Subcutaneous adipose tissue (tissue), 4 donors: ENCODE results near the gene EXOC6B. TPM values are rescaled to one million over a fixed set of nuclear protein-coding genes. Genes with fewer than 3 reads are reported as not detected.

Experiments used
- total RNA-seq, 4 donors: library from RNA; depleted of rRNA; stranded (reverse); fragments of >200 nt; gene quantifications; one replicate each; pipeline ENCODE4 v1.1.0, GENCODE V29; 2016
- TF ChIP-seq, protein P1 (sequence below): fragments of 450-650 bp; IDR thresholded peaks from one replicate; pipeline ENCODE4 v1.5.1; 2016; ENCODE audit warnings: low read depth, mild to moderate bottlenecking, control low read depth, antibody characterized with exemption, moderate library complexity

EXOC6B gene
- total RNA-seq, 4 donors from 2014 or later: 33.9 to 40.5 (median 38.9) TPM

- TF ChIP-seq, protein P1, sequence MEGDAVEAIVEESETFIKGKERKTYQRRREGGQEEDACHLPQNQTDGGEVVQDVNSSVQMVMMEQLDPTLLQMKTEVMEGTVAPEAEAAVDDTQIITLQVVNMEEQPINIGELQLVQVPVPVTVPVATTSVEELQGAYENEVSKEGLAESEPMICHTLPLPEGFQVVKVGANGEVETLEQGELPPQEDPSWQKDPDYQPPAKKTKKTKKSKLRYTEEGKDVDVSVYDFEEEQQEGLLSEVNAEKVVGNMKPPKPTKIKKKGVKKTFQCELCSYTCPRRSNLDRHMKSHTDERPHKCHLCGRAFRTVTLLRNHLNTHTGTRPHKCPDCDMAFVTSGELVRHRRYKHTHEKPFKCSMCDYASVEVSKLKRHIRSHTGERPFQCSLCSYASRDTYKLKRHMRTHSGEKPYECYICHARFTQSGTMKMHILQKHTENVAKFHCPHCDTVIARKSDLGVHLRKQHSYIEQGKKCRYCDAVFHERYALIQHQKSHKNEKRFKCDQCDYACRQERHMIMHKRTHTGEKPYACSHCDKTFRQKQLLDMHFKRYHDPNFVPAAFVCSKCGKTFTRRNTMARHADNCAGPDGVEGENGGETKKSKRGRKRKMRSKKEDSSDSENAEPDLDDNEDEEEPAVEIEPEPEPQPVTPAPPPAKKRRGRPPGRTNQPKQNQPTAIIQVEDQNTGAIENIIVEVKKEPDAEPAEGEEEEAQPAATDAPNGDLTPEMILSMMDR: no peak
Observed at GRCh38 chr2:72579591-72580180, 246.1 kb downstream of the EXOC6B start.

DNA sequence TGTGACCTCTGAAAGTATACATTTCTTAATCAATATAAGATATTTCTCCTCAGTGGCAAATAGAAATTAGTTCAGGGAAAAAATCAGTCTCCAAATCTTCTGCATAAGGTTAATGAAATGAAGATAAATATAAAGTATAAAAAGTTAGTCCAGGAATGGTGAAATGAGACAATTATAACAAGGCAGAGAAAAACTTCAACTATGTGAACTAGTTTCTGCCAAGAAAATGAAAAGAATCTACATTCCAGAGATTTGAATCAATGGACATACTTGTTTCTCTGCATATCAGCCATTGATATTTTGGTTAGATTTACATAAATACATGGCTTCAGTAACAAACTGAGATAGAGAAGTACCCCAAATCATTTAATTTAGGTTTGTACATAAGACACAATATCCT is 249.0 kb downstream of the EXOC6B start:
- TF ChIP-seq, protein P1: no peak

GRCh38 chr2:72576459-72576858 is 249.4 kb downstream of the EXOC6B start:
- TF ChIP-seq, protein P1: no peak

DNA sequence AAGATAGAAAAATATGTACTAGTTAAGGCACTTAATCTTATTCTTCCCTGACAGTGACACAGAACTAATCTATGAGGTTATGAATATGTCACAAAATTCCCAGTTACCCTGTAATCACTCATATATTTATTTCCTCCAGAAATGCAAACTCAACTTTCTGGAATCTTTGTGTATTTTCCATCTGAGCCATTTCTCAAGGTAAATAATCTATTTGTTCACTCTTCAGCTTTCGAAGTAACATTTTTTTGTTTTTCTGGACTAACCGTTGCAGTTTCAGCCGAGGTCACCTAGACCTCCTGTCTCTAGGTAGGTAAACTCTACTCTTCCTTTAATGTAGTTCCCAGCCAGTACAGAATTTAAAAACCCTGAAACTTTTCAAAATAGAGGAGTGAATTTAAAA is 250.9 kb downstream of the EXOC6B start:
- TF ChIP-seq, protein P1: no peak

GRCh38 chr2:72573232-72573631 is 252.6 kb downstream of the EXOC6B start:
- TF ChIP-seq, protein P1: no peak

GRCh38 chr2:72572501-72572900 is 253.3 kb downstream of the EXOC6B start:
- TF ChIP-seq, protein P1: no peak

DNA sequence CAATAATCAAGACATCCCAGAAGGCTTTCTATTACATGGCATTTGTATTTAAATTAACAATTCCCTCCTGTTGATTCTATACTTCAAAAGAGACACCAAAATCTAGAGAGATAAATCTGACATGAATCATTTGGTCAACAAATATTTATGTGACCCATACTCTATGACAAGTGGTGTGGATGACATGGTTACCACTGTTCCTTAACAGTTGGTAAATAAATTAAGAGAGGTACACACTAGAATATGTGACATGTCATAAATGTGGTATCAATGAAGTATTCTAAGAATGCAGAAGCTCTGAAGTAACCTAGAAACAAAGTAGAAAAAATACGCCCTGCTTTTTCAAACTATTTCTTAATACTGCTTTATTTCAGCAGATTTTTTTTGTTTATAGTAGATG is 255.4 kb downstream of the EXOC6B start:
- TF ChIP-seq, protein P1: no peak
